ENCODE measurements around the gene MYO1C. TPM values are rescaled to one million over a fixed set of nuclear protein-coding genes. Genes with fewer than 3 reads are reported as not detected.
A peak's percentile ranks its signal among the peaks of the same experiment; 100 is the strongest.

The MYO1C gene
- total and polyA plus RNA-seq, 10 donors, result 14.6 to 135 (median 58.5) TPM

- WGBS, 5 donors, result 89 to 94% (median 92%) methylated on average over 12 to 14 of the region's 14 CpGs
- Histone ChIP-seq H3K9me3 (no peaks in the 10 kb centered on the region), H3K36me3 (peaks cover 0 to 63% (median 32%) of the 10 kb centered on the region in 6 donors), H3K4me1 (peaks cover 23 to 33% (median 28%) of the 10 kb centered on the region in 6 donors), H3K27me3 (replicated peaks in 1 of 7) (peaks cover 0 to 17% (median 0%) of the 10 kb centered on the region in 7 donors), H3K4me3 (no peak overlapping the region), H3K27ac (no peak overlapping the region)
- DNase-seq, result no peak
- TF ChIP-seq CTCF (IDR thresholded peaks at IDR 0.05 in 8 of 11, conservative IDR thresholded peaks at IDR 0.05 in 3 of 11) (no peak), POLR2A (IDR thresholded peaks at IDR 0.05) (no peak), POLR2AphosphoS5 (IDR thresholded peaks at IDR 0.05) (peak in 1 of 3 donors; percentile 25)
- intact Hi-C loops (cut with DNase I; ENCODE audit: low total_unique reads), result no loop called here
These were observed 2.9 kb upstream of the MYO1C start for GRCh38 chr17:1495265-1495989.

- 95 to 97% (median 95%) methylated on average over 7 to 11 of the region's 11 CpGs for WGBS, 5 donors
- Histone ChIP-seq H3K27me3 (replicated peaks in 1 of 7) (peaks cover 0 to 17% (median 0%) of the 10 kb centered on the region in 7 donors), H3K9me3 (no peaks in the 10 kb centered on the region), H3K4me1 (peaks cover 26 to 40% (median 34%) of the 10 kb centered on the region in 6 donors), H3K36me3 (peaks cover 0 to 57% (median 32%) of the 10 kb centered on the region in 6 donors), H3K27ac (peak overlapping the region in 2 of 8 donors; percentile 94 to 96), H3K4me3 (no peak overlapping the region)
- no peak for TF ChIP-seq POLR2AphosphoS5 (IDR thresholded peaks at IDR 0.05)
- TF ChIP-seq CTCF (IDR thresholded peaks at IDR 0.05 in 8 of 11, conservative IDR thresholded peaks at IDR 0.05 in 3 of 11), result no peak
- TF ChIP-seq POLR2A (IDR thresholded peaks at IDR 0.05), result no peak
- DNase-seq, result no peak
- intact Hi-C loops (cut with DNase I; ENCODE audit: low total_unique reads), result no loop called here
These were observed 2.3 kb upstream of the MYO1C start for GRCh38 chr17:1494736-1495253.

GRCh38 chr17:1494203-1494602 lies 1.7 kb upstream of the MYO1C start:
- H3K27me3 ChIP-seq (replicated peaks in 1 of 7), result peaks cover 0 to 17% (median 0%) of the 10 kb centered on the region in 7 donors
- no peak for TF ChIP-seq POLR2A (IDR thresholded peaks at IDR 0.05)
- no peak for TF ChIP-seq POLR2AphosphoS5 (IDR thresholded peaks at IDR 0.05)
- TF ChIP-seq CTCF (IDR thresholded peaks at IDR 0.05 in 8 of 11, conservative IDR thresholded peaks at IDR 0.05 in 3 of 11), result no peak
- H3K4me1 ChIP-seq, result peaks cover 26 to 45% (median 38%) of the 10 kb centered on the region in 6 donors
- intact Hi-C loops (cut with DNase I; ENCODE audit: low total_unique reads), result no loop called here
- no peak for DNase-seq
- no peak overlapping the region for H3K4me3 ChIP-seq
- peak overlapping the region in 4 of 8 donors; percentile 68 to 96 (median 93) for H3K27ac ChIP-seq
- no peaks in the 10 kb centered on the region for H3K9me3 ChIP-seq
- H3K36me3 ChIP-seq, result peaks cover 0 to 51% (median 32%) of the 10 kb centered on the region in 6 donors
- 95 to 98% (median 97%) methylated on average over 7 of the region's 7 CpGs for WGBS, 5 donors

Measured in spleen (tissue), 11 donors.